OCI-LY1 (cell line): ENCODE measurements around the gene NPR2.

ENCODE experiments used
- CTCF ChIP-seq: fragments of 200-600 bp; sonication (generic), shearing (Covaris generic); IDR thresholded peaks from 2 replicates; pipeline ENCODE4 v1.5.1; 2017; ENCODE audit warnings: mild to moderate bottlenecking, antibody characterized with exemption, low read length, moderate library complexity, mixed read lengths
- EZH2 ChIP-seq: fragments of 200-600 bp; sonication (generic), shearing (Covaris generic); IDR thresholded peaks from 2 replicates; pipeline ENCODE4 v1.8.0; 2017; ENCODE audit warnings: borderline replicate concordance, mixed run types, mild to moderate bottlenecking, antibody characterized with exemption, low read length, moderate library complexity, mixed read lengths

DNA sequence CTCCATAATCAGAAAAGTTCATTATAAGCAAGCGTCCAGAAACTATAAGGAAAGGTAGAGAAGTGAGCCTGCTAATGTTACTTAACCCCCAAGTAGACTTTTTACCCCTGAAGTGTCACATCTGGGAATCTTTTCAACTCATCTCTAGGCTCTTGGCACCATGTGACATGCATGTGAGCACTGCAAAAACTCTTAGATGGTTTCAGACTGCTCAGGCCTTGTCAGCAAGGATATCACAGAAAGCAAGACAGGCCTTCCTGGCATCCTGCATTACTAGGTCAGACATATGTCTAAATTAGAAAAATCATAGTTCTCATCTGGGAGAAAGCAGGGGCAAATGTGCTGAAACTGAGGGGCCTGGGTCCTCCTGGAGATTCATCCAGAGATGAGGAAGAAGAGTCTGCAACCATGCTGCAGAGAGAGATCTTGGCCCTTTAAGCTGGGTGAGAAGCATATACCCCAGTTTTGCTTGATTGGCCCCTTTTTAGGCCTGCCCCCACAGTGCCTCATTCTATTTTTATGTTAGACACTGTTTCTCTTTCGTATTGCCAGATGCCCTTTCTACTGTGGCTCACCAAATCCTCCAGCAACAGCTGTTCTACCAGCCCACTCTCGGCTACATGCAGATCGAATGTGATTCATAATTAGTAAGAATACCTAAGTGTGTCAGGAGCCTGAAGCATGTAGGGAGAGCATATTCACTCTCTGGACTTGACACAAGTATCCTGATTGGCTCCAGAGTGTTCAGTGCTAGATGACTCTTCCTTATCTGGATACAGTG lies 56.6 kb downstream of the NPR2 start:
- TF ChIP-seq CTCF (no peak), EZH2 (no peak)
